Measurements from ENCODE around the gene ADGRF3.
"Not testable (repeated sequence)": the region's sequence is repeated elsewhere in the genome, so short reads cannot be mapped to it uniquely, and the experiment has no call there.

ADGRF3 gene

DNA sequence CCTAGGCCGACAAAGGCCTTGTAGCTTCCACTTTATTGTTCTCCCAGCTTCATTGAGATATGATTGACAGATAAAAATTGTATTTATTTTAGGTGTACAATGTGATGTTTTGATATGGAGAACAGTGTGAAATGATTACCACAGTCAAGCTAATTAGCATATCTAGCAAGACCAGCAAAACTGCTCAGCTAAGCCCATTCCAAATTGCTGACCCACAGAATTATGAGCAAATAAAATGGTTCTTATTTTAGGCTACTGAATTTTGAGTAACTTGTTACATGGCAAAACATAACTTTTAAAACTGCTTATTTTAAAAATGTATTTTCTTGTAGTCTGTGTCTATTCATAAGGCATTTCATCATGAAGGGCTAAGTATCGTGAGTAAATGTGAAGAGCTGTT lies 9.3 kb downstream of the ADGRF3 start:
- DNase-seq (ENCODE audit: insufficient read length, low spot score) (no peak), FAIRE-seq (no peak)
- no peak for TF ChIP-seq POLR2A (IDR thresholded peaks at IDR 0.05; ENCODE audit: low read depth, low read length)

- FAIRE-seq (no peak), DNase-seq (ENCODE audit: insufficient read length, low spot score) (no peak)
- no peak for TF ChIP-seq POLR2A (IDR thresholded peaks at IDR 0.05; ENCODE audit: low read depth, low read length)
Measured at GRCh38 chr2:26336719-26337118, 9.9 kb downstream of the ADGRF3 start.

DNA sequence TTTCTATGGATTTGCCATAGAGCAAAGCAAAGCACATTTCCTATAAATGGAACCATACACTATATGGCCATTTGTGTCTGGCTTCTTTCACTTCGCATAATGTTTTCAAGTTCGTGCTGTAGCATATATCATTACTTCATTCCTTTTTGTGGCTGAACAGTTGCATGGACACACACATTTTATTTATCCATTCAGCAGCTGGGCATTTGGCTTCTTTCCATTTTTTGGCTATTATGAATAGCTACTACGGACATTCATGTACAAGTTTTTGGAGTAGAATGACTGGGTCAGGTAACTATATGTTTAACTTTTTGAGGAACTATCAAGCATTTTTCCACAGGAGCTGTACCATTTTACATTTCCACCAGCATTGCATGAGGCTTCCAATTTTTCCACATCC lies 11.4 kb downstream of the ADGRF3 start:
- FAIRE-seq (no peak), DNase-seq (ENCODE audit: insufficient read length, low spot score) (no peak)
- no peak for TF ChIP-seq POLR2A (IDR thresholded peaks at IDR 0.05; ENCODE audit: low read depth, low read length)

DNA sequence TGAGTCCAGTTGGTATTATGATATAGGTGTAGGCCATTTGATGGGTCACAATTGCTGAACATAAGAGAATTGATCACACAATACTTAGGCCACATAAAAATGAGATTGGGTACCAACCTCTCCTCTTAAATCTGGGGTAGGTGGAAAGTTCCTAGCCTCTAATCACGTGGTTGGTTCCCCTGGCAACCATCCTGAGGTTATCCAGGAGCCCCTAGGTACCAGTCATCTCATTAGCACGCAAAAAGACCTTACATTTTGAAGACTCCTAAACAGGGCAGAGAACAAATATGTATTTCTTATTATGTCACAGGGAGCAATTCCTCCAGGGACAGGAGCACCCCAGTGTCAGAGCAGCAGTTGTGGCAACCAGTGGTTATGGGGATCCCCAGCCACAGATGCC lies 13.3 kb downstream of the ADGRF3 start:
- DNase-seq (ENCODE audit: insufficient read length, low spot score) (no peak), FAIRE-seq (no peak)
- TF ChIP-seq POLR2A (IDR thresholded peaks at IDR 0.05; ENCODE audit: low read depth, low read length): no peak

- DNase-seq (ENCODE audit: insufficient read length, low spot score); FAIRE-seq: not testable (repeated sequence)
Measured at GRCh38 chr2:26331321-26331720, 15.3 kb downstream of the ADGRF3 start.

- FAIRE-seq: no peak
- no peak for TF ChIP-seq POLR2A (IDR thresholded peaks at IDR 0.05; ENCODE audit: low read depth, low read length)
Measured at GRCh38 chr2:26330604-26331003, 16.0 kb downstream of the ADGRF3 start.

DNA sequence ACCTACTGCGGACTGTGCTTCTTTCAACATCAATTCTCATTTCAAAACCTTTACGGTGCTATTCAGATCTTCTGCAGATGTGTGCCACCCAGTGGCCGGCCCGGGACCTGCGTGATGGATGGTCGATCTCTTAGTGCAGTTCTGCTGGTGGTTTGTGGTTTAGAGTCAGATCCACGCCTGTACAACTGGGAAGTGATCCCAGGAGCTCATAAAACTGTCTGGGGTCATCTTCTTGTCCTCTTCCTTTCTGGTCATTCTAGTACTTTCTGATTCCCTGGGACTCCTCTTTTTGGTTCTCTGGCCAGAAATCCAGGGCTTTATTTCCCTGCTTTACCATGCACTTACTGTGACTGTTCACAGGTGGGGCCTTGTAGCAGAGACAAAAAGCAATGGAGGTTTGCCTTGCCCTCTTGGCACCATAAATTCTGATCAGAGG lies 16.5 kb downstream of the ADGRF3 start:
- FAIRE-seq (peak; percentile 97), DNase-seq (ENCODE audit: insufficient read length, low spot score) (peak; percentile 56)
- no peak for TF ChIP-seq POLR2A (IDR thresholded peaks at IDR 0.05; ENCODE audit: low read depth, low read length)

More at GRCh38 chr2:26330604-26331003, 16.0 kb downstream of the ADGRF3 start:
- no peak for DNase-seq (ENCODE audit: insufficient read length, low spot score)

- not testable (repeated sequence) for FAIRE-seq; DNase-seq (ENCODE audit: insufficient read length, low spot score)
Measured at GRCh38 chr2:26329083-26329482, 17.5 kb downstream of the ADGRF3 start.

DNA sequence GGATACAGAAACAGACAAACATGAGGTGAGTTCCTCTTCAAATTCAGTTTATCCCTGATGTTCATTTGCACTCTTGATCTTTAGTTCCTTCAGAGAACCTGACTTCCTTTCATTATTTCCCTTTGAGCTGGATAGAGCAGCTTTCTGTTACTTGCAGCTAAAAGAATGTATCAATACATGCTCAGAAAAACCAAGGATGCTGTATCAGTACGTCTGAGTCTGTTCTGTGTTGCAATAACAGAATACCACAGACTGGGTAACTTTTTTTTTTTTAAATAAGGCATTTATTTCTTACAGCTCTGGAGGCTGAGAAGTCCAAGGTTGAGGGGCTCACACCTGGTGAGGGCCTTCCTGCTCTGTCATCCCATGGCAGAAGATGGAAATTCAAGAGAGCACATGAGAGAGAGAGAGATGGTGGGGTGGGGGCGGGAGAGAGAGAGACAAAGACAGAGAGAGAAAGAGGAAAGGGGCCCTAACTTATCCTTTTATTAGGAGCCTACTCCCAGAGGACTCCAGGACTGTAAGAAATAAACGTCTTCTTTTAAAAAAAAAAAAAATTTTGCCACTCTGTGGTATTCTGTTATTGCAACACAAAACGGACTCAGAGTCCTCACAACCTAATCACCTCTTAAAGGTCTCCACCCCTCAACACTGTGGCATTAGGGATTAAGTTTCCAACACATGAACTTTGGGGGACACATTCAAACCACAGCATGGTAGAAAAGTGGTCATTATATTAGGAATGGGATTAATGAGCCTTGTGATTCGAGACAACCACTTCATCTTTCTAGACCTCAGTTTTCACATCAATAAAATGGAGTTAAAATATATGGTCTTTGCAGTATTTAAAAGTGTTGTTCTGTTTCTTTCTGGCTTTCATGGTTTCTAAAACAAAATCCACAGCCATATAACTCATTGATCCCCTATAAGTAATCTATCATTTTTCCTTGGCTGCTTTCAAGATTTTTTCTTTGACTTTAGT lies 19.0 kb downstream of the ADGRF3 start:
- FAIRE-seq (peak; percentile 27), DNase-seq (ENCODE audit: insufficient read length, low spot score) (no peak)
- no peak for TF ChIP-seq POLR2A (IDR thresholded peaks at IDR 0.05; ENCODE audit: low read depth, low read length)

- no peak for TF ChIP-seq POLR2A (IDR thresholded peaks at IDR 0.05; ENCODE audit: low read depth, low read length)
- FAIRE-seq (no peak), DNase-seq (ENCODE audit: insufficient read length, low spot score) (no peak)
Measured at GRCh38 chr2:26326514-26326913, 20.1 kb downstream of the ADGRF3 start.

DNA sequence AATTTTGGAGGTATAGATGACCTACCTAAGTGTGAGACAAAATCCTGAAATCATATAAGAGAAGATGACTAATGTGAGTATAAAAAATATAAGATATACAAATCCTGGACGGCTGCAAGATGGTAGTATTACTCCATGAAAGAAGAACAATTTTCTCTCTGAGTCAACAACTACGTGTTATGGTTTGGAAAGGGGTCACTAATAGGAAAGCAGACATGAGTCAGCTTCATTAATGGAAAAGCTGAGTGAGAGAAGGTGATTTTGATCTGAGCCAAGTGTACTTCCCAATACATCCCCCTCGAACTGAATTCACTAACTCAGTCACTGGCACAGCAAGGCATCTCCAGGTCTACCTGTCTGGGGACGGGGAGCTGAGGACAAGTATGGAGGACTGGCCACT lies 20.7 kb downstream of the ADGRF3 start:
- DNase-seq (ENCODE audit: insufficient read length, low spot score) (no peak), FAIRE-seq (no peak)
- no peak for TF ChIP-seq POLR2A (IDR thresholded peaks at IDR 0.05; ENCODE audit: low read depth, low read length)

DNA sequence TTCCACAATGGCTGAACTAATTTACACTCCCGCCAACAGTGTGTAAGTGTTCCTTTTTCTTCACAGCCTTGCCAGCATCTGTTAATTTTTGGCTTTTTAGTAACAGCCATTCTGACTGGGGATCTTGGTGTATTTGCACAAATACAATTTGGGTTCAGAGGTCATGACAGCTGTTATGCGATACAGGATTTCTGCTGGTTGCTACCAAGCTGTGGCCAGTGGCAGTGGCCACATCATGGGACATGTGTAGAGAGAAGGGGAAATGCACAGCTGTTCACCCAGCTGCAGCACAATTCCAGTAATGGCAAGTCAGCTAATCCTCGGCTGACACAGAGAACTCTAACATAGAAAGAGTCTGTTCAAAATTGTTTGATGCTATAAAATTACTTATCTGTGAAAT lies 21.7 kb downstream of the ADGRF3 start:
- DNase-seq (ENCODE audit: insufficient read length, low spot score) (no peak), FAIRE-seq (no peak)

GRCh38 chr2:26324479-26324878 lies 22.1 kb downstream of the ADGRF3 start:
- not testable (repeated sequence) for FAIRE-seq; DNase-seq (ENCODE audit: insufficient read length, low spot score)

More for the DNA sequence above, 21.7 kb downstream of the ADGRF3 start:
- no peak for TF ChIP-seq POLR2A (IDR thresholded peaks at IDR 0.05; ENCODE audit: low read depth, low read length)

- DNase-seq (ENCODE audit: insufficient read length, low spot score) (no peak), FAIRE-seq (no peak)
- no peak for TF ChIP-seq POLR2A (IDR thresholded peaks at IDR 0.05; ENCODE audit: low read depth, low read length)
Measured at GRCh38 chr2:26318950-26319349, 27.6 kb downstream of the ADGRF3 start.
